Body of pancreas (tissue), 4 donors: ENCODE data around the gene PDGFD.

Experiments used
- POLR2A ChIP-seq, 3 donors: fragments of 450-650 bp; IDR thresholded peaks; one replicate each; pipeline ENCODE4 v1.6.1; 2016; ENCODE audit warnings: antibody characterized with exemption in 3 of 3, mild to moderate bottlenecking in 2 of 3
- TF ChIP-seq, protein P1 (sequence below), 7 experiments: fragments of 450-650 bp in 4 of 7; fragments of 200-600 bp in 3 of 7; sonication (generic) in 3 of 7; IDR thresholded peaks; one replicate each; pipeline ENCODE4 v1.5.1; 2016 to 2019; ENCODE audit warnings: antibody characterized with exemption in 7 of 7

DNA sequence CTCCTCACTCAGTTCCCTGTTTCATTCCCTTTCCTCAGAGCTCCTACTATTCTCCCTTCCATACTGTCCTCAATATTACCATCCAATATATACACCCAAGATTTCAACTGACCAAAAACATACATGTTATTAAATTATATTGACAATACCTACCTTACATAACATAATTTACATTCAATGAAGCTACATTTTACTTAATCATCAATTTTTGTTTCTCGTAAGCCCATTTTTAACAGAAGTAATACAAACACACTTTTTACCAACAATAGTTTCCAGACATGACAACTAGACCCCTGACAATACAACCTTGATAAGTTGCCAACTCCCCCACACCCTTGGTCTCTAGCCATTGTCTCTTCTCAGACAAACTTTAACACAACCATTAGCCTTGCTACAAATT, 273.3 kb downstream of the PDGFD start:
- TF ChIP-seq, protein P1, sequence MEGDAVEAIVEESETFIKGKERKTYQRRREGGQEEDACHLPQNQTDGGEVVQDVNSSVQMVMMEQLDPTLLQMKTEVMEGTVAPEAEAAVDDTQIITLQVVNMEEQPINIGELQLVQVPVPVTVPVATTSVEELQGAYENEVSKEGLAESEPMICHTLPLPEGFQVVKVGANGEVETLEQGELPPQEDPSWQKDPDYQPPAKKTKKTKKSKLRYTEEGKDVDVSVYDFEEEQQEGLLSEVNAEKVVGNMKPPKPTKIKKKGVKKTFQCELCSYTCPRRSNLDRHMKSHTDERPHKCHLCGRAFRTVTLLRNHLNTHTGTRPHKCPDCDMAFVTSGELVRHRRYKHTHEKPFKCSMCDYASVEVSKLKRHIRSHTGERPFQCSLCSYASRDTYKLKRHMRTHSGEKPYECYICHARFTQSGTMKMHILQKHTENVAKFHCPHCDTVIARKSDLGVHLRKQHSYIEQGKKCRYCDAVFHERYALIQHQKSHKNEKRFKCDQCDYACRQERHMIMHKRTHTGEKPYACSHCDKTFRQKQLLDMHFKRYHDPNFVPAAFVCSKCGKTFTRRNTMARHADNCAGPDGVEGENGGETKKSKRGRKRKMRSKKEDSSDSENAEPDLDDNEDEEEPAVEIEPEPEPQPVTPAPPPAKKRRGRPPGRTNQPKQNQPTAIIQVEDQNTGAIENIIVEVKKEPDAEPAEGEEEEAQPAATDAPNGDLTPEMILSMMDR (IDR thresholded peaks at IDR 0.05) = no peak
- TF ChIP-seq POLR2A (IDR thresholded peaks at IDR 0.05) = no peak
